H9 (cell line): ENCODE results near the gene SLC35F6. TPM values are rescaled to one million over a fixed set of nuclear protein-coding genes. Genes with fewer than 3 reads are reported as not detected.

Experiments
- DNase-seq: peaks from one replicate; pipeline ENCODE4 v3.0.0-alpha.2; 2017
- H2AFZ ChIP-seq: one replicate; pipeline ENCODE4 v1.6.1; 2013; ENCODE audit warnings: mild to moderate bottlenecking, low read length, control low read depth, moderate library complexity
- H2AK5ac ChIP-seq: 2 replicates; pipeline ENCODE4 v1.6.1; 2013; ENCODE audit warnings: low read length, control low read depth, mixed read lengths; ENCODE audit not compliant: insufficient read length
- H2BK120ac ChIP-seq: one replicate; pipeline ENCODE4 v1.6.1; 2013; ENCODE audit warnings: low read depth, mild to moderate bottlenecking, low read length, control low read depth, inconsistent platforms; ENCODE audit not compliant: poor library complexity, severe bottlenecking
- H2BK12ac ChIP-seq: 2 replicates; pipeline ENCODE4 v1.6.1; 2013; ENCODE audit warnings: low read length, control low read depth, mixed read lengths, low read depth; ENCODE audit not compliant: insufficient read length
- H2BK15ac ChIP-seq: 2 replicates; pipeline ENCODE4 v1.6.1; 2013; ENCODE audit warnings: low read depth, low read length, control low read depth
- H2BK20ac ChIP-seq: one replicate; pipeline ENCODE4 v1.6.1; 2013; ENCODE audit warnings: low read depth, mild to moderate bottlenecking, low read length, control low read depth, inconsistent platforms; ENCODE audit not compliant: poor library complexity, severe bottlenecking
- H2BK5ac ChIP-seq: 2 replicates; pipeline ENCODE4 v1.6.1; 2013; ENCODE audit warnings: low read length, control low read depth, mixed read lengths; ENCODE audit not compliant: insufficient read length
- H3K14ac ChIP-seq: 2 replicates; pipeline ENCODE4 v1.6.1; 2013; ENCODE audit warnings: low read length, control low read depth; ENCODE audit not compliant: insufficient read depth
- H3K18ac ChIP-seq: 2 replicates; pipeline ENCODE4 v1.6.1; 2013; ENCODE audit warnings: low read depth, mild to moderate bottlenecking, mixed read lengths, low read length, control low read depth; ENCODE audit not compliant: insufficient read length
- H3K23ac ChIP-seq: 2 replicates; pipeline ENCODE4 v1.6.1; 2013; ENCODE audit warnings: low read length, control low read depth, mixed read lengths, low read depth; ENCODE audit not compliant: insufficient read length
- H3K23me2 ChIP-seq: 2 replicates; pipeline ENCODE4 v1.6.1; 2013; ENCODE audit warnings: low read depth, mild to moderate bottlenecking, mixed read lengths, low read length, control low read depth; ENCODE audit not compliant: insufficient read length, poor library complexity, severe bottlenecking
- H3K27ac ChIP-seq: 2 replicates; pipeline ENCODE4 v1.5.1; 2013; ENCODE audit warnings: low read length, control low read depth, mixed read lengths, low read depth; ENCODE audit not compliant: insufficient read length
- H3K27me3 ChIP-seq: 2 replicates; pipeline ENCODE4 v1.6.1; 2013; ENCODE audit warnings: low read length, control low read depth, inconsistent platforms; ENCODE audit not compliant: insufficient read depth
- H3K4ac ChIP-seq: 2 replicates; pipeline ENCODE4 v1.6.1; 2013; ENCODE audit warnings: low read depth, mild to moderate bottlenecking, control low read depth, inconsistent platforms, low read length, moderate library complexity
- H3K4me1 ChIP-seq: 2 replicates; pipeline ENCODE4 v1.6.1; 2013; ENCODE audit warnings: low read length, control low read depth, inconsistent platforms; ENCODE audit not compliant: insufficient read depth
- H3K4me2 ChIP-seq: 2 replicates; pipeline ENCODE4 v1.6.1; 2013; ENCODE audit warnings: low read length, control low read depth, mixed read lengths; ENCODE audit not compliant: insufficient read length, insufficient read depth
- H3K56ac ChIP-seq: 2 replicates; pipeline ENCODE4 v1.6.1; 2013; ENCODE audit warnings: low read depth, mild to moderate bottlenecking, mixed read lengths, low read length, control low read depth; ENCODE audit not compliant: insufficient read length
- H3K79me1 ChIP-seq: 2 replicates; pipeline ENCODE4 v1.6.1; 2013; ENCODE audit warnings: low read depth, mild to moderate bottlenecking, moderate library complexity, low read length, control low read depth, inconsistent platforms; ENCODE audit not compliant: insufficient read depth, poor library complexity, severe bottlenecking
- H3K79me2 ChIP-seq: 2 replicates; pipeline ENCODE4 v1.6.1; 2013; ENCODE audit warnings: low read length, control low read depth, inconsistent platforms; ENCODE audit not compliant: insufficient read depth
- H3K9ac ChIP-seq: 2 replicates; pipeline ENCODE4 v1.6.1; 2013; ENCODE audit warnings: low read length, control low read depth, mixed read lengths; ENCODE audit not compliant: insufficient read length; ENCODE audit errors: extremely low read depth
- H3K9me3 ChIP-seq: one replicate; pipeline ENCODE4 v1.6.1; 2013; ENCODE audit warnings: low read depth, low read length, inconsistent platforms; ENCODE audit not compliant: control insufficient read depth
- H3T11ph ChIP-seq: one replicate; pipeline ENCODE4 v1.6.1; 2013; ENCODE audit warnings: mild to moderate bottlenecking, low read length, control low read depth, inconsistent platforms
- H4K20me1 ChIP-seq: one replicate; pipeline ENCODE4 v1.6.1; 2013; ENCODE audit not compliant: control insufficient read depth, insufficient read length, insufficient read depth
- H4K5ac ChIP-seq: 2 replicates; pipeline ENCODE4 v1.6.1; 2013; ENCODE audit warnings: low read depth, mild to moderate bottlenecking, mixed read lengths, low read length, control low read depth; ENCODE audit not compliant: insufficient read length
- H4K8ac ChIP-seq: replicated peaks from 2 replicates; pipeline ENCODE4 v1.6.1; 2013; ENCODE audit warnings: low read length, control low read depth, mixed read lengths, low read depth; ENCODE audit not compliant: insufficient read length
- H4K91ac ChIP-seq: 2 replicates; pipeline ENCODE4 v1.6.1; 2013; ENCODE audit warnings: low read depth, mild to moderate bottlenecking, moderate library complexity, mixed read lengths, low read length, control low read depth; ENCODE audit not compliant: insufficient read length
- H3K27ac Mint-ChIP-seq, 3 experiments: 2 replicates in 2 of 3; 3 replicates in 1 of 3; pipeline ENCODE4 v1.8.0; 2020 to 2021; ENCODE audit warnings: mixed read lengths in 3 of 3, mild to moderate bottlenecking in 1 of 3, moderate library complexity in 1 of 3
- H3K27me3 Mint-ChIP-seq: 2 replicates; pipeline ENCODE4 v1.8.0; 2021; ENCODE audit warnings: low read depth, mild to moderate bottlenecking, moderate library complexity, mixed read lengths
- H3K36me3 Mint-ChIP-seq, 3 experiments: 2 replicates in 2 of 3; 3 replicates in 1 of 3; pipeline ENCODE4 v1.8.0; 2020 to 2021; ENCODE audit warnings: low read depth in 3 of 3, mixed read lengths in 3 of 3; ENCODE audit not compliant: insufficient read depth in 1 of 3
- H3K4me1 Mint-ChIP-seq, 2 experiments: 2 replicates each; pipeline ENCODE4 v1.8.0; 2020; ENCODE audit warnings: mixed read lengths in 2 of 2
- H3K4me3 Mint-ChIP-seq, 2 experiments: 2 replicates in 1 of 2; 3 replicates in 1 of 2; pipeline ENCODE4 v1.8.0; 2020 to 2021; ENCODE audit warnings: mild to moderate bottlenecking in 2 of 2, mixed read lengths in 2 of 2, moderate library complexity in 1 of 2
- H3K9me3 Mint-ChIP-seq, 2 experiments: 2 replicates in 1 of 2; 3 replicates in 1 of 2; pipeline ENCODE4 v1.8.0; 2020; ENCODE audit warnings: mild to moderate bottlenecking in 2 of 2, mixed read lengths in 2 of 2, moderate library complexity in 1 of 2
- WGBS: extraction: QIAGEN DNeasy Blood & Tissue Kit; methylation state at CpG from one replicate; pipeline ENCODE4 v1.1.7; 2013; ENCODE audit warnings: missing lambda C conversion rate, low lambda C conversion rate, mixed read lengths; ENCODE audit not compliant: insufficient read length; ENCODE audit errors: extremely low coverage; 5-methylcytosine and 5-hydroxymethylcytosine counted together
- total RNA-seq: library from RNA; stranded (reverse); gene quantifications from 2 replicates; pipeline ENCODE4 v1.2.1, GENCODE V29; 2021
- TF ChIP-seq, protein P1 (sequence below): fragments of 200-600 bp; sonication (generic); conservative IDR thresholded peaks from 3 replicates; pipeline ENCODE4 v1.8.0; 2021; ENCODE audit warnings: antibody characterized with exemption, mild to moderate bottlenecking

Gene SLC35F6
- total RNA-seq, 1 experiment from 2014 or later, result 15.7 TPM

DNA sequence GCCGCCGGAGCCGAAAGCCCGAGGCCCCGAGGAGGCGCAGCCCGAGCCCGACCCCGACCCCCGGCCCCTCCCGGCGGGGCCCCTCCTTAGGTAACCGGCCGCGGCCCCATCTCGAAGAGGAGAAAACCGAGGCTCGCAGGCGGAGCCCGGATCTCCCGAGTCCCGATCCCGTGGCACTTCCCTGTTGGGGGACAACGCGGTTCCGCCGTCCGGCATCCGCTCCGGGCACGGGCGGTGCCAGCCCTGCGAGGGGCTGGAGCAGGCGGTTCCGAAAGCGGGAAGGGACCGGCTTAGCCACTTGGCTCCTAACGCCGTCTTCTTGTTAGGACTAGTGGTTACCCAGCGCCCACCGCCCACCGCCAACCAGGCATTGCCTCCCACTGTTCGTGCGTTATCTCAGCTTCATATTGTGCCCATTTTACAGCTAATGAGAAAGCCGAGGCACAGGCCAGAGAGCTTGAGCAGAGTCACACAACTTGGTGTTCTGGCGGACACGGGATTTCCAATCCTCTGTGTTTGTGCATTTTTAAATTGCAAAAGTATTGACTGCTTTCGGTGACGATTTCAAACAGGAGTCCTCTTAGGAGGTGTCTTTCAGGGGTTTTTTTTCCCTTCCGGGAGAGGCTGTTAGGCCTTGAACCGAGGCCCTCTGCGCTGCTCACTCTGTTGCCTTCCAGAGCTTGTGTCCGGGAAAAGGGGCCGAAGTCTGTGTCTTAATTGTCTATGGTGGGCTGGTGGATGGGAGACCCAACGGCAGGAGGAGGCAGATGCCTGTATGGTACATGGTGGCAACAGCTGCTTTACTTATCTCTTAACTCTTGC, 22.3 kb downstream of the SLC35F6 start:
- DNase-seq, result no peak
- peak overlapping the region; percentile 80 for H3K9ac ChIP-seq
- H3K9me3 ChIP-seq, result no peaks in the 10 kb centered on the region
- TF ChIP-seq, protein P1, sequence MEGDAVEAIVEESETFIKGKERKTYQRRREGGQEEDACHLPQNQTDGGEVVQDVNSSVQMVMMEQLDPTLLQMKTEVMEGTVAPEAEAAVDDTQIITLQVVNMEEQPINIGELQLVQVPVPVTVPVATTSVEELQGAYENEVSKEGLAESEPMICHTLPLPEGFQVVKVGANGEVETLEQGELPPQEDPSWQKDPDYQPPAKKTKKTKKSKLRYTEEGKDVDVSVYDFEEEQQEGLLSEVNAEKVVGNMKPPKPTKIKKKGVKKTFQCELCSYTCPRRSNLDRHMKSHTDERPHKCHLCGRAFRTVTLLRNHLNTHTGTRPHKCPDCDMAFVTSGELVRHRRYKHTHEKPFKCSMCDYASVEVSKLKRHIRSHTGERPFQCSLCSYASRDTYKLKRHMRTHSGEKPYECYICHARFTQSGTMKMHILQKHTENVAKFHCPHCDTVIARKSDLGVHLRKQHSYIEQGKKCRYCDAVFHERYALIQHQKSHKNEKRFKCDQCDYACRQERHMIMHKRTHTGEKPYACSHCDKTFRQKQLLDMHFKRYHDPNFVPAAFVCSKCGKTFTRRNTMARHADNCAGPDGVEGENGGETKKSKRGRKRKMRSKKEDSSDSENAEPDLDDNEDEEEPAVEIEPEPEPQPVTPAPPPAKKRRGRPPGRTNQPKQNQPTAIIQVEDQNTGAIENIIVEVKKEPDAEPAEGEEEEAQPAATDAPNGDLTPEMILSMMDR, result no peak
- Mint-ChIP-seq H3K9me3 (no peaks in the 10 kb centered on the region), H3K4me1 (peaks cover 15 to 21% of the 10 kb centered on the region in 2 experiments), H3K4me3 (peak overlapping the region; percentile 71 to 90), H3K27ac (peak overlapping the region in 1 of 3 experiments; percentile 60; a peak in 1 of 7 replicates), H3K36me3 (peaks cover 21 to 32% (median 29%) of the 10 kb centered on the region in 3 experiments), H3K27me3 (peaks cover 7% of the 10 kb centered on the region; the same call in 1 of the 2 replicates)
- H3K27me3 ChIP-seq, result no peaks in the 10 kb centered on the region
- no peak overlapping the region for H4K8ac ChIP-seq
- H4K20me1 ChIP-seq, result no peaks in the 10 kb centered on the region
- peak overlapping the region; percentile 77 for H3K4me2 ChIP-seq
- no peak overlapping the region for H2BK12ac ChIP-seq
- no CpG with 5 or more reads among the region's 55 CpGs for WGBS
- no peaks in the 10 kb centered on the region; the same call in 1 of the 2 replicates for H3K4me1 ChIP-seq
- H3K56ac ChIP-seq, result no peak overlapping the region
- H3K23ac ChIP-seq, result no peak overlapping the region
- no peak overlapping the region for H3K4ac ChIP-seq
- H3K18ac ChIP-seq, result no peak overlapping the region
- H2BK15ac ChIP-seq, result no peak overlapping the region
- no peak overlapping the region for H2BK5ac ChIP-seq
- H2BK20ac ChIP-seq, result no peak overlapping the region
- peaks cover 7% of the 10 kb centered on the region for H3K23me2 ChIP-seq
- no peak overlapping the region for H3K27ac ChIP-seq
- no peak overlapping the region for H2BK120ac ChIP-seq
- no peak overlapping the region for H3T11ph ChIP-seq
- H2AK5ac ChIP-seq, result no peak overlapping the region
- peaks cover 4% of the 10 kb centered on the region for H3K79me1 ChIP-seq
- H2AFZ ChIP-seq, result no peak overlapping the region
- H4K5ac ChIP-seq, result no peak overlapping the region
- no peak overlapping the region for H4K91ac ChIP-seq
- peak overlapping the region; percentile 67; the same call in 1 of the 2 replicates for H3K14ac ChIP-seq
- peaks cover 3% of the 10 kb centered on the region; the same call in 1 of the 2 replicates for H3K79me2 ChIP-seq
